A549 (cell line): ENCODE data around the gene CACNB3. TPM values are rescaled to one million over a fixed set of nuclear protein-coding genes. Genes with fewer than 3 reads are reported as not detected.

Source experiments
- ATAC-seq, 2 experiments: fragments of 200-7000 bp in 1 of 2; fragments of >200 bp in 1 of 2; cut with Nextera tagmentation in 1 of 2; cut with Tn5 transposase in 1 of 2; 3 replicates each; pipeline versions ENCODE4 v1.8.0 to v1.9.1; 2018 to 2020; ENCODE audit warnings: mild to moderate bottlenecking in 1 of 2, moderate library complexity in 1 of 2
- CTCF ChIA-PET: fragments of 300-600 bp; sonication (Branson Sonifier 250); formaldehyde crosslinking; extraction: SDS; loops from one replicate; lab custom pipeline; 2021; ENCODE audit warnings: antibody characterized with exemption, inconsistent platforms; lab: Yijun Ruan, JAX
- POLR2A ChIA-PET: fragments of 350-600 bp; formaldehyde crosslinking; extraction: SDS; loops from one replicate; lab custom pipeline; 2021; ENCODE audit warnings: antibody characterized with exemption, inconsistent platforms; lab: Yijun Ruan, JAX
- DNase-seq, 2 experiments: peaks; one replicate each; pipeline versions ENCODE4 v3.0.0 to v3.0.0-alpha.2; 2011 to 2016; ENCODE audit warnings: low read depth in 1 of 2, low spot score in 1 of 2
- FAIRE-seq: peaks from 2 replicates; lab custom pipeline; 2011; peaks lifted over from hg19 to GRCh38; lab: Jason Lieb, UNC
- H3K27ac ChIP-seq, 2 experiments: fragments of >200 bp; sonication (Bioruptor Twin); formaldehyde crosslinking; 3 replicates each; pipeline ENCODE4 v1.5.1; 2016 to 2017
- H3K4me1 ChIP-seq: fragments of >200 bp; sonication (Bioruptor Twin); formaldehyde crosslinking; 3 replicates; pipeline ENCODE4 v1.6.1; 2016
- H3K4me2 ChIP-seq: fragments of >200 bp; sonication (Bioruptor Twin); formaldehyde crosslinking; 3 replicates; pipeline ENCODE4 v1.6.1; 2016
- H3K4me3 ChIP-seq: fragments of >200 bp; sonication (Bioruptor Twin); formaldehyde crosslinking; 3 replicates; pipeline ENCODE4 v1.5.1; 2016
- H3K9me3 ChIP-seq: fragments of >200 bp; sonication (Bioruptor Twin); formaldehyde crosslinking; 3 replicates; pipeline ENCODE4 v1.6.1; 2016
- BHLHE40 ChIP-seq: IDR thresholded peaks from 2 replicates; pipeline ENCODE4 v1.6.1; 2012; ENCODE audit warnings: low read depth, low read length, inconsistent platforms
- CBX2 ChIP-seq: fragments of 200-600 bp; sonication (generic); IDR thresholded peaks from 2 replicates; pipeline ENCODE4 v1.6.1; 2016; ENCODE audit warnings: low read depth, mild to moderate bottlenecking, borderline replicate concordance
- CBX8 ChIP-seq: fragments of 200-600 bp; sonication (generic); IDR thresholded peaks from 2 replicates; pipeline ENCODE4 v1.6.1; 2016
- CHD4 ChIP-seq: fragments of 200-600 bp; sonication (generic); IDR thresholded peaks from 2 replicates; pipeline ENCODE4 v1.6.1; 2016; ENCODE audit warnings: antibody characterized with exemption, mild to moderate bottlenecking, borderline replicate concordance
- EHMT2 ChIP-seq: fragments of 200-600 bp; sonication (generic); IDR thresholded peaks from 2 replicates; pipeline ENCODE4 v1.6.1; 2016; ENCODE audit warnings: antibody characterized with exemption, low read depth, mild to moderate bottlenecking, moderate library complexity
- ELK1 ChIP-seq: fragments of 150-350 bp; IDR thresholded peaks from 2 replicates; pipeline ENCODE4 v1.6.1; 2014; ENCODE audit warnings: low read depth, mild to moderate bottlenecking, low read length
- ESRRA ChIP-seq: fragments of 150-350 bp; IDR thresholded peaks from 2 replicates; pipeline ENCODE4 v1.6.1; 2014; ENCODE audit warnings: mild to moderate bottlenecking, low read length, borderline replicate concordance
- FOSB ChIP-seq: fragments of 250-450 bp; sonication (Bioruptor Pico); IDR thresholded peaks from 2 replicates; pipeline ENCODE4 v1.5.0; 2020; ENCODE audit warnings: mild to moderate bottlenecking, moderate library complexity
- FOSL2 ChIP-seq, 2 experiments: fragments of 450-650 bp in 1 of 2; fragments of >200 bp in 1 of 2; sonication (Bioruptor Twin) in 1 of 2; formaldehyde crosslinking; IDR thresholded peaks; 2 replicates each; pipeline versions ENCODE4 v1.5.0 to v1.6.1; 2016 to 2020; ENCODE audit warnings: mild to moderate bottlenecking in 1 of 2, moderate library complexity in 1 of 2
- HES2 ChIP-seq: fragments of >200 bp; sonication (Bioruptor Twin); formaldehyde crosslinking; IDR thresholded peaks from 2 replicates; pipeline ENCODE4 v1.6.1; 2016
- HMGXB4 ChIP-seq: fragments of 250-450 bp; sonication (Bioruptor Pico); IDR thresholded peaks from 2 replicates; pipeline ENCODE4 v1.5.0; 2021; ENCODE audit warnings: mild to moderate bottlenecking, moderate library complexity, borderline replicate concordance
- HOXB13 ChIP-seq: fragments of 250-450 bp; sonication (Bioruptor Pico); IDR thresholded peaks from 2 replicates; pipeline ENCODE4 v1.5.0; 2020; ENCODE audit warnings: low read depth, mild to moderate bottlenecking, moderate library complexity
- HOXB5 ChIP-seq: fragments of 250-450 bp; sonication (Bioruptor Pico); IDR thresholded peaks from 2 replicates; pipeline ENCODE4 v1.5.0; 2020; ENCODE audit warnings: mild to moderate bottlenecking, moderate library complexity
- KDM1A ChIP-seq: fragments of 200-600 bp; sonication (generic); IDR thresholded peaks from 2 replicates; pipeline ENCODE4 v1.6.1; 2016; ENCODE audit warnings: low read depth, mild to moderate bottlenecking
- KDM5A ChIP-seq: fragments of 200-600 bp; sonication (generic); IDR thresholded peaks from 2 replicates; pipeline ENCODE4 v1.6.1; 2016; ENCODE audit warnings: antibody characterized with exemption, mild to moderate bottlenecking
- MAX ChIP-seq: IDR thresholded peaks from 2 replicates; pipeline ENCODE4 v1.6.1; 2012
- MAZ ChIP-seq: fragments of 150-350 bp; IDR thresholded peaks from 2 replicates; pipeline ENCODE4 v1.6.1; 2014; ENCODE audit warnings: antibody characterized with exemption, low read depth, low read length, borderline replicate concordance
- NFE2L2 ChIP-seq: fragments of 150-350 bp; conservative IDR thresholded peaks from 2 replicates; pipeline ENCODE4 v1.6.1; 2014; ENCODE audit warnings: low read length
- NR3C1 ChIP-seq: fragments of >200 bp; sonication (Bioruptor Twin); formaldehyde crosslinking; IDR thresholded peaks from 3 replicates; pipeline ENCODE4 v1.6.1; 2017
- PBX3 ChIP-seq: IDR thresholded peaks from 2 replicates; pipeline ENCODE4 v1.6.1; 2012
- REST ChIP-seq: fragments of 200-600 bp; sonication (generic); IDR thresholded peaks from 2 replicates; pipeline ENCODE4 v1.6.1; 2016; ENCODE audit warnings: antibody characterized with exemption, mild to moderate bottlenecking, moderate library complexity
- SREBF2 ChIP-seq: fragments of 450-650 bp; IDR thresholded peaks from 2 replicates; pipeline ENCODE4 v1.6.1; 2014; ENCODE audit warnings: mild to moderate bottlenecking, moderate library complexity
- ZC3H11A ChIP-seq: fragments of 450-650 bp; IDR thresholded peaks from 2 replicates; pipeline ENCODE4 v1.6.1; 2014; ENCODE audit warnings: antibody characterized with exemption, mild to moderate bottlenecking
- ZSCAN20 ChIP-seq: fragments of 250-450 bp; sonication (Bioruptor Pico); IDR thresholded peaks from 2 replicates; pipeline ENCODE4 v1.8.0; 2022; ENCODE audit warnings: mild to moderate bottlenecking, moderate library complexity
- WGBS: methylation state at CpG from one replicate; pipeline ENCODE4 v1.1.6; 2017; ENCODE audit errors: missing lambda C conversion rate; 5-methylcytosine and 5-hydroxymethylcytosine counted together
- polyA plus RNA-seq, 4 experiments: library from polyadenylated mRNA; depleted of rRNA in 3 of 4; stranded (reverse); fragments of >200 nt; fragmentation: RNase III in 1 of 4; extraction: RNeasy Plus Mini Kit Qiagen cat#74134 plus additional on column Dnase treatment in 1 of 4; gene quantifications; 2 replicates in 3 of 4; 3 replicates in 1 of 4; pipeline ENCODE4 v1.2.3, GENCODE V29; 2011 to 2017

Gene CACNB3
- polyA plus RNA-seq, 2 of the 4 experiments (the other 2 are of a cell fraction): 12.9 to 23.9 TPM

- Histone ChIP-seq H3K4me1 (peaks cover 41% of the 10 kb centered on the region), H3K9me3 (no peaks in the 10 kb centered on the region), H3K4me2 (peak overlapping the region; percentile 59), H3K4me3 (no peak overlapping the region), H3K27ac (peak overlapping the region; percentile 45 to 78)
- TF ChIP-seq CHD4 (no peak), FOSL2 (IDR thresholded peaks at IDR 0.05) (no peak), FOSL2 (CRISPR knock-in tag; IDR thresholded peaks at IDR 0.05) (no peak), ZC3H11A (no peak), SREBF2 (no peak), HOXB5 (CRISPR knock-in tag) (no peak), KDM5A (no peak), NFE2L2 (no peak), PBX3 (no peak)
- DNase-seq (no peak), ATAC-seq (no peak), FAIRE-seq (no peak)
- 73% methylated on average over 5 of the region's 5 CpGs for WGBS
- ChIA-PET CTCF (interaction anchor here (0.7 to 12.6 kb wide), 9 partner anchors 14 to 78 kb away, joined by 3 to 230 read pairs (median 6); partner anchors contain the start of gene ADCY6), POLR2A (interaction anchor here (1.0 to 1.3 kb wide), 2 partner anchors 11 to 55 kb away, joined by 3 read pairs; no protein-coding TSS in a partner anchor)
These were observed 6.7 kb upstream of the CACNB3 start for GRCh38 chr12:48811437-48812090.

GRCh38 chr12:48812389-48812788 lies 5.9 kb upstream of the CACNB3 start:
- 80% methylated on average over 2 of the region's 2 CpGs for WGBS
- no peak for ATAC-seq
- ChIA-PET CTCF (interaction anchor here (0.7 to 12.6 kb wide), 8 partner anchors 15 to 296 kb away, joined by 3 to 230 read pairs (median 6); partner anchors contain the start of gene ADCY6), POLR2A (no interaction called here)
- Histone ChIP-seq H3K27ac (peak overlapping the region in 1 of 2 experiments; percentile 78; a peak in 3 of 6 replicates), H3K4me2 (0 out of 3 replicates have a peak overlapping the region, but pooled peaks have one; percentile 59), H3K4me1 (peaks cover 44% of the 10 kb centered on the region), H3K4me3 (no peak overlapping the region), H3K9me3 (no peaks in the 10 kb centered on the region)
- TF ChIP-seq MAZ: no peak
- TF ChIP-seq CBX8: no peak
- TF ChIP-seq ZSCAN20: no peak
- no peak for TF ChIP-seq MAX
- no peak for TF ChIP-seq HMGXB4
- no peak for TF ChIP-seq KDM1A
- no peak for TF ChIP-seq CBX2
- no peak for TF ChIP-seq EHMT2
- TF ChIP-seq SREBF2: no peak
- TF ChIP-seq ZC3H11A: no peak
- TF ChIP-seq REST: no peak
- TF ChIP-seq CHD4: no peak
- TF ChIP-seq ESRRA: no peak
- no peak for TF ChIP-seq HOXB13 (CRISPR knock-in tag)
- no peak for TF ChIP-seq FOSB (CRISPR knock-in tag)
- no peak for TF ChIP-seq HES2
- TF ChIP-seq BHLHE40: no peak
- no peak for TF ChIP-seq NR3C1
- no peak for TF ChIP-seq ELK1
- DNase-seq: no peak
- FAIRE-seq: no peak
